SK-N-SH (cell line): ENCODE data around the gene AFF3. TPM values are rescaled to one million over a fixed set of nuclear protein-coding genes. Genes with fewer than 3 reads are reported as not detected.

Source experiments
- CTCF ChIA-PET: fragments of 300-600, 350-600 bp; formaldehyde crosslinking; extraction: SDS; loops from one replicate; lab custom pipeline; 2021; lab: Yijun Ruan, JAX
- POLR2A ChIA-PET: fragments of 350-600 bp; sonication (Branson Sonifier 250); formaldehyde crosslinking; extraction: SDS; loops from one replicate; lab custom pipeline; 2020; ENCODE audit warnings: antibody characterized with exemption, inconsistent platforms; lab: Yijun Ruan, JAX
- DNase-seq: peaks from one replicate; pipeline ENCODE4 v3.0.0; 2012
- H2AFZ ChIP-seq: fragments of 200-600 bp; sonication (generic); 2 replicates; pipeline ENCODE4 v1.8.1; 2016; ENCODE audit warnings: antibody characterized with exemption, mild to moderate bottlenecking, low read depth
- H3F3A ChIP-seq: fragments of 200-600 bp; sonication (generic); replicated peaks from 2 replicates; pipeline ENCODE3; 2016; ENCODE audit warnings: antibody characterized with exemption, mild to moderate bottlenecking; ENCODE audit not compliant: insufficient read depth
- H3K27ac ChIP-seq, 2 experiments: fragments of 200-500 bp in 1 of 2; fragments of 200-600 bp in 1 of 2; sonication (Bioruptor generic) in 1 of 2; sonication (generic), shearing (Covaris generic) in 1 of 2; 2 replicates each; pipeline versions ENCODE4 v1.5.1 to v1.6.1; 2014 to 2016; ENCODE audit warnings: low read depth in 2 of 2, inconsistent platforms in 1 of 2, low read length in 1 of 2, mild to moderate bottlenecking in 1 of 2, mixed read lengths in 1 of 2
- H3K27me3 ChIP-seq: fragments of 200-600 bp; sonication (generic), shearing (Covaris generic); 2 replicates; pipeline ENCODE4 v1.6.1; 2016; ENCODE audit warnings: mixed run types; ENCODE audit not compliant: insufficient read depth
- H3K36me3 ChIP-seq, 2 experiments: fragments of 200-500 bp in 1 of 2; fragments of 200-600 bp in 1 of 2; sonication (Bioruptor generic) in 1 of 2; sonication (generic) in 1 of 2; replicated peaks in 1 of 2; 2 replicates each; pipeline versions ENCODE3 to v1.5.1; 2014 to 2016; ENCODE audit warnings: low read length in 1 of 2, mild to moderate bottlenecking in 1 of 2; ENCODE audit not compliant: insufficient read depth in 2 of 2, control insufficient read depth in 1 of 2
- H3K4me1 ChIP-seq, 2 experiments: fragments of 200-500 bp in 1 of 2; fragments of 200-600 bp in 1 of 2; sonication (Bioruptor generic) in 1 of 2; sonication (generic), shearing (Covaris generic) in 1 of 2; 2 replicates each; pipeline versions ENCODE4 v1.5.1 to v1.6.1; 2014 to 2016; ENCODE audit warnings: low read depth in 1 of 2, low read length in 1 of 2, mixed run types in 1 of 2; ENCODE audit not compliant: insufficient read depth in 2 of 2, control insufficient read depth in 1 of 2
- H3K4me2 ChIP-seq: fragments of 200-600 bp; sonication (generic), shearing (Covaris generic); 2 replicates; pipeline ENCODE4 v1.6.1; 2017; ENCODE audit warnings: mixed run types
- H3K4me3 ChIP-seq, 2 experiments: fragments of 200-500 bp in 1 of 2; fragments of 200-600 bp in 1 of 2; sonication (Bioruptor generic) in 1 of 2; sonication (generic), shearing (Covaris generic) in 1 of 2; 2 replicates each; pipeline versions ENCODE4 v1.5.1 to v1.8.1; 2014 to 2016; ENCODE audit warnings: low read depth in 2 of 2, inconsistent platforms in 1 of 2, low read length in 1 of 2, mild to moderate bottlenecking in 1 of 2, mixed read lengths in 1 of 2, moderate library complexity in 1 of 2
- H3K79me2 ChIP-seq: fragments of 200-600 bp; sonication (generic); 2 replicates; pipeline ENCODE4 v1.8.1; 2017; ENCODE audit warnings: mild to moderate bottlenecking; ENCODE audit not compliant: insufficient read depth
- H3K9ac ChIP-seq: fragments of 200-600 bp; sonication (generic); 2 replicates; pipeline ENCODE4 v1.6.1; 2017; ENCODE audit warnings: mixed run types
- H3K9me2 ChIP-seq: fragments of 200-600 bp; sonication (generic); 2 replicates; pipeline ENCODE4 v1.6.1; 2017; ENCODE audit warnings: mixed run types
- H3K9me3 ChIP-seq: fragments of 200-600 bp; sonication (generic); 2 replicates; pipeline ENCODE4 v1.6.1; 2017; ENCODE audit warnings: mixed run types, mild to moderate bottlenecking, moderate library complexity
- H4K20me1 ChIP-seq: fragments of 200-600 bp; sonication (generic); 2 replicates; pipeline ENCODE4 v1.6.1; 2017; ENCODE audit warnings: mild to moderate bottlenecking, mixed run types; ENCODE audit not compliant: insufficient read depth
- CTCF ChIP-seq: fragments of 200-600 bp; sonication (generic); IDR thresholded peaks from 2 replicates; pipeline ENCODE4 v1.6.1; 2017; ENCODE audit warnings: antibody characterized with exemption, mild to moderate bottlenecking, moderate library complexity
- EZH2phosphoT487 ChIP-seq: fragments of 200-600 bp; sonication (generic); IDR thresholded peaks from 2 replicates; pipeline ENCODE4 v1.6.1; 2017; ENCODE audit warnings: low read depth, mixed run types, mild to moderate bottlenecking, antibody characterized with exemption, moderate library complexity, borderline replicate concordance
- GABPA ChIP-seq: IDR thresholded peaks from 2 replicates; pipeline ENCODE4 v1.4.0; 2012; ENCODE audit warnings: low read depth, mild to moderate bottlenecking
- POLR2AphosphoS5 ChIP-seq: IDR thresholded peaks from 2 replicates; pipeline ENCODE4 v1.6.1; 2012; ENCODE audit warnings: low read depth, low read length
- RCOR1 ChIP-seq: fragments of 150-350 bp; IDR thresholded peaks from 2 replicates; pipeline ENCODE4 v1.6.1; 2017; ENCODE audit warnings: antibody characterized with exemption, low read length
- SMC3 ChIP-seq: IDR thresholded peaks from 2 replicates; pipeline ENCODE4 v1.6.1; 2012; ENCODE audit warnings: low read depth, low read length, improper control_type of control experiment
- ZBTB33 ChIP-seq: IDR thresholded peaks from 2 replicates; pipeline ENCODE4 v1.4.0; 2012; ENCODE audit warnings: low read depth, borderline replicate concordance
- WGBS: methylation state at CpG from one replicate; pipeline ENCODE4 v1.1.6; 2017; ENCODE audit warnings: low lambda C conversion rate; 5-methylcytosine and 5-hydroxymethylcytosine counted together
- polyA plus RNA-seq, 3 experiments: library from polyadenylated mRNA; depleted of rRNA; stranded (reverse); fragments of >200 nt; gene quantifications; 2 replicates each; pipeline ENCODE4 v1.2.3, GENCODE V29; 2012

The AFF3 gene
- polyA plus RNA-seq, 1 of the 3 experiments (the other 2 are of a cell fraction) = 0.36 TPM

GRCh38 chr2:100031604-100032003 is 110.8 kb downstream of the AFF3 start:
- Histone ChIP-seq H3K79me2 (no peaks in the 10 kb centered on the region), H3K9me2 (no peaks in the 10 kb centered on the region), H3K27me3 (no peaks in the 10 kb centered on the region), H3K9ac (no peak overlapping the region), H3F3A (no peaks in the 10 kb centered on the region), H3K9me3 (no peaks in the 10 kb centered on the region), H4K20me1 (no peaks in the 10 kb centered on the region), H2AFZ (no peak overlapping the region), H3K4me2 (no peak overlapping the region), H3K4me3 (no peak overlapping the region), H3K36me3 (no peaks in the 10 kb centered on the region), H3K4me1 (no peaks in the 10 kb centered on the region), H3K27ac (no peak overlapping the region)
- no peak for DNase-seq
- ChIA-PET POLR2A (no interaction called here), CTCF (interaction anchor here (0.9 to 2.2 kb wide), 3 partner anchors 15 to 230 kb away, joined by 3 to 5 read pairs (median 3); no protein-coding TSS in a partner anchor)
- TF ChIP-seq POLR2AphosphoS5 (no peak), GABPA (no peak)
- WGBS = 61% methylated on average over 2 of the region's 2 CpGs

- H3K27ac ChIP-seq = no peak overlapping the region
- TF ChIP-seq RCOR1 (no peak), EZH2phosphoT487 (no peak), ZBTB33 (no peak), CTCF (peak; percentile 12; the same call in 1 of the 2 replicates), SMC3 (no peak)
- DNase-seq = no peak
- H3K36me3 ChIP-seq = no peaks in the 10 kb centered on the region
- no peaks in the 10 kb centered on the region for H3K9me2 ChIP-seq
- H3F3A ChIP-seq = no peaks in the 10 kb centered on the region
- H3K4me3 ChIP-seq = no peak overlapping the region
- H3K79me2 ChIP-seq = no peaks in the 10 kb centered on the region
- H2AFZ ChIP-seq = no peak overlapping the region
- no peak overlapping the region for H3K4me2 ChIP-seq
- 82% methylated on average over 6 of the region's 6 CpGs for WGBS
- ChIA-PET POLR2A (no interaction called here), CTCF (interaction anchor here (1.2 kb wide), 1 partner anchor 14 kb away, joined by 3 read pairs; no protein-coding TSS in a partner anchor)
- H3K4me1 ChIP-seq = no peaks in the 10 kb centered on the region
- H3K27me3 ChIP-seq = no peaks in the 10 kb centered on the region
- H3K9ac ChIP-seq = no peak overlapping the region
- H3K9me3 ChIP-seq = no peaks in the 10 kb centered on the region
- no peaks in the 10 kb centered on the region for H4K20me1 ChIP-seq
These were observed 112.9 kb downstream of the AFF3 start for GRCh38 chr2:100029460-100029859.
